HG03139 (cell line): ENCODE measurements around the gene UST.
"Not testable (repeated sequence)": the region's sequence is repeated elsewhere in the genome, so short reads cannot be mapped to it uniquely, and the experiment has no call there.

ENCODE experiments used
- ATAC-seq: cut with Tn5 transposase; IDR thresholded peaks from one replicate; pipeline ENCODE4 v1.9.1; 2021; ENCODE audit not compliant: unreplicated experiment

UST gene

GRCh38 chr6:149028767-149029405, 282.1 kb downstream of the UST start:
- ATAC-seq: no peak

GRCh38 chr6:149031201-149031858, 284.5 kb downstream of the UST start:
- ATAC-seq: no peak

- ATAC-seq: peak; percentile 15
These were observed 285.2 kb downstream of the UST start for GRCh38 chr6:149031859-149032598.

- ATAC-seq: peak; percentile 76
These were observed 286.0 kb downstream of the UST start for GRCh38 chr6:149032599-149033405.

- peak; percentile 14 for ATAC-seq
These were observed 286.6 kb downstream of the UST start for GRCh38 chr6:149033454-149033853.

GRCh38 chr6:149035766-149036165, 288.9 kb downstream of the UST start:
- no peak for ATAC-seq

- no peak for ATAC-seq
These were observed 290.3 kb downstream of the UST start for GRCh38 chr6:149037051-149037671.

- not testable (repeated sequence) for ATAC-seq
These were observed 292.2 kb downstream of the UST start for GRCh38 chr6:149039025-149039424.

- no peak for ATAC-seq
These were observed 295.1 kb downstream of the UST start for GRCh38 chr6:149041953-149042352.

- no peak for ATAC-seq
These were observed 296.8 kb downstream of the UST start for GRCh38 chr6:149043476-149044130.

- ATAC-seq: no peak
These were observed 297.7 kb downstream of the UST start for GRCh38 chr6:149044528-149044927.

GRCh38 chr6:149045404-149045803, 298.6 kb downstream of the UST start:
- ATAC-seq: no peak

GRCh38 chr6:149046164-149046821, 299.5 kb downstream of the UST start:
- no peak for ATAC-seq

GRCh38 chr6:149046822-149047246, 300.0 kb downstream of the UST start:
- no peak for ATAC-seq

- ATAC-seq: no peak
These were observed 302.4 kb downstream of the UST start for GRCh38 chr6:149049230-149049629.

GRCh38 chr6:149050160-149050559, 303.3 kb downstream of the UST start:
- no peak for ATAC-seq

- no peak for ATAC-seq
These were observed 305.7 kb downstream of the UST start for GRCh38 chr6:149052350-149053106.

- no peak for ATAC-seq
These were observed 307.2 kb downstream of the UST start for GRCh38 chr6:149053848-149054558.
